T-helper 17 cell (primary cell): ENCODE results near the gene CTAGE15. TPM values are rescaled to one million over a fixed set of nuclear protein-coding genes. Genes with fewer than 3 reads are reported as not detected.
"Not testable (repeated sequence)": the region's sequence is repeated elsewhere in the genome, so short reads cannot be mapped to it uniquely, and the experiment has no call there.

Experiments used
- ATAC-seq: fragments of 150-1000 bp; cut with Tn5 transposase; 2 replicates; pipeline ENCODE4 v1.10.0; 2021; ENCODE audit warnings: mild to moderate bottlenecking, moderate library complexity
- DNase-seq, 3 donors: peaks; one replicate each; pipeline versions ENCODE4 v3.0.0 to v3.0.0-alpha.2; 2020 to 2021
- H3K9me3 ChIP-seq: one replicate; pipeline ENCODE4 v1.7.0; 2013; ENCODE audit warnings: low read length, mild to moderate bottlenecking; ENCODE audit not compliant: control insufficient read depth, poor library complexity, severe bottlenecking
- H3K27ac Mint-ChIP-seq: one replicate; pipeline ENCODE4 v1.8.0; 2022; ENCODE audit warnings: mild to moderate bottlenecking, moderate library complexity, mixed read lengths
- H3K27me3 Mint-ChIP-seq: one replicate; pipeline ENCODE4 v1.8.0; 2022; ENCODE audit warnings: mixed read lengths
- H3K36me3 Mint-ChIP-seq: one replicate; pipeline ENCODE4 v1.8.0; 2022; ENCODE audit warnings: low read depth, mixed read lengths
- H3K4me1 Mint-ChIP-seq: one replicate; pipeline ENCODE4 v1.8.0; 2022; ENCODE audit warnings: mild to moderate bottlenecking, mixed read lengths
- H3K4me3 Mint-ChIP-seq: one replicate; pipeline ENCODE4 v1.8.0; 2022; ENCODE audit warnings: mild to moderate bottlenecking, moderate library complexity, mixed read lengths
- total RNA-seq, 4 donors: library from RNA in 2 of 4; stranded (reverse) in 2 of 4; gene quantifications; one replicate each; pipeline ENCODE4 v1.2.3 and lab custom pipeline; 2022 to 2026

Gene CTAGE15, protein sequence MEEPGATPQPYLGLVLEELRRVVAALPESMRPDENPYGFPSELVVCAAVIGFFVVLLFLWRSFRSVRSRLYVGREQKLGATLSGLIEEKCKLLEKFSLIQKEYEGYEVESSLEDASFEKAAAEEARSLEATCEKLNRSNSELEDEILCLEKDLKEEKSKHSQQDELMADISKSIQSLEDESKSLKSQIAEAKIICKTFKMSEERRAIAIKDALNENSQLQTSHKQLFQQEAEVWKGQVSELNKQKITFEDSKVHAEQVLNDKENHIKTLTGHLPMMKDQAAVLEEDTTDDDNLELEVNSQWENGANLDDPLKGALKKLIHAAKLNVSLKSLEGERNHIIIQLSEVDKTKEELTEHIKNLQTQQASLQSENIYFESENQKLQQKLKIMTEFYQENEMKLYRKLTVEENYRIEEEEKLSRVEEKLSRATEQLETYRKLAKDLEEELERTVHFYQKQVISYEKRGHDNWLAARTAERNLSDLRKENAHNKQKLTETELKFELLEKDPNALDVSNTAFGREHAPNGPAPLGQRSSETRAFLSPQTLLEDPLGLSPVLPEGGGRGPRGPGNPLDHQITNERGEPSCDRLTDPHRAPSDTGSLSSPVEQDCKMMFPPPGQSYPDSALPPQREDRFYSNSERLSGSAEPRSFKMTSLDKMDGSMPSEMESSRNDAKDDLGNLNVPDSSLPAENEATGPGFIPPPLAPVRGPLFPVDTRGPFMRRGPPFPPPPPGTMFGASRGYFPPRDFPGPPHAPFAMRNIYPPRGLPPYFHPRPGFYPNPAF
- total RNA-seq (under 1 TPM in 1 of 2 donors, not detected in 1; 0.73 TPM), total RNA-seq (lab: John Stamatoyannopoulos, UW) (0 to 0.15 reads per million in 2 donors)

DNA sequence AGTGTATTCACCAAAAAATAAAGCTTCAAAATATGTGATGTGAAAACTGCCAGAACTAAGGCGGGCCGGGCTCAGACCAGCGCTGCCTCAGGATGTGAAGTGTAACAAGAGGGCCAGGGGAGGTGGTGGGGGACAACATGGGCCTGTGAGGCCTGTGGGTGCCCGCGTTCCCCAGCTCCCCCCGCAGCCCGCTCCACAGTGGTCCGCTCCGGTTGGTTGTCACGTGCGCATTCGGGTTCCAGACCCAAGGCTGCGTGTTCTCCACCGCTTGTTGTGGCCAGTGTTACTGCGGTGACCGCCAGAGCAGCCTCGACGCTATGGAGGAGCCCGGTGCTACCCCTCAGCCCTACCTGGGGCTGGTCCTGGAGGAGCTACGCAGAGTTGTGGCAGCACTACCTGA is at the start of gene CTAGE15:
TSS of gene CTAGE15 (plus strand) at position 301 of the 400 bp plus-strand sequence. CDS start at position 318, 17 bp downstream.
- not testable (repeated sequence) for H3K27ac Mint-ChIP-seq, ATAC-seq, H3K9me3 ChIP-seq, H3K27me3 Mint-ChIP-seq, H3K4me3 Mint-ChIP-seq, H3K36me3 Mint-ChIP-seq, DNase-seq, H3K4me1 Mint-ChIP-seq

DNA sequence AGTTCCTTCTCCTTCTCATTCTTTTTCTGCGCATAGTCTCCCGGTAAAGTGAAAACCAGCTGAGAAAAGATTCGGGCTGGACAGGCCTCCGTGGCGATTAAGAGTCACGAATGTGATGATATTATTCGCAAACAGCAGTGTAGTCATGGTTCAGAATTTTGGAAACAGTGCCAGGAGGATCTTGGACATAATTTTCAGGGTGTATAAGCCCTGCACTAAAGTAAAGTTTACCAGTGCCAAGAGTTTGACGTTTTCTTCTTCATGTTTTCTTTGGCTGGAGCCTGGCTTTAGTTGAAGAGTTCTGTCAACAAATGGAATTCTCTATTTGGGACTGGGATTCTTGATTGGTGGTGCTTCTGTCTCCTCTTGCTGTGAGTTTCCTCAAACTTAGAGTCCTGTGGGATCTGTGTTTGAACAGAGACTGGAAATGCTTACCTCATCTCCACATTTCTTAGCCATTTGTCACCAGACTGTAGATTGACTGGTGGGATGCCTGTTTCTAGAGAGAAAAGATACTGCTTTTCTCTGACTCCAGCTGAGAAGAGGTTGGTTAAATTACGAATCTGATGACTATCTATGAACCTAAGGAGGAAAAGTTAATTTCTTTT is 49.2 kb upstream of the CTAGE15 start:
- H3K9me3 ChIP-seq, H3K36me3 Mint-ChIP-seq, DNase-seq, H3K4me1 Mint-ChIP-seq, H3K4me3 Mint-ChIP-seq, ATAC-seq, H3K27ac Mint-ChIP-seq: not testable (repeated sequence)
- peaks cover 12% of the 10 kb centered on the region for H3K27me3 Mint-ChIP-seq

DNA sequence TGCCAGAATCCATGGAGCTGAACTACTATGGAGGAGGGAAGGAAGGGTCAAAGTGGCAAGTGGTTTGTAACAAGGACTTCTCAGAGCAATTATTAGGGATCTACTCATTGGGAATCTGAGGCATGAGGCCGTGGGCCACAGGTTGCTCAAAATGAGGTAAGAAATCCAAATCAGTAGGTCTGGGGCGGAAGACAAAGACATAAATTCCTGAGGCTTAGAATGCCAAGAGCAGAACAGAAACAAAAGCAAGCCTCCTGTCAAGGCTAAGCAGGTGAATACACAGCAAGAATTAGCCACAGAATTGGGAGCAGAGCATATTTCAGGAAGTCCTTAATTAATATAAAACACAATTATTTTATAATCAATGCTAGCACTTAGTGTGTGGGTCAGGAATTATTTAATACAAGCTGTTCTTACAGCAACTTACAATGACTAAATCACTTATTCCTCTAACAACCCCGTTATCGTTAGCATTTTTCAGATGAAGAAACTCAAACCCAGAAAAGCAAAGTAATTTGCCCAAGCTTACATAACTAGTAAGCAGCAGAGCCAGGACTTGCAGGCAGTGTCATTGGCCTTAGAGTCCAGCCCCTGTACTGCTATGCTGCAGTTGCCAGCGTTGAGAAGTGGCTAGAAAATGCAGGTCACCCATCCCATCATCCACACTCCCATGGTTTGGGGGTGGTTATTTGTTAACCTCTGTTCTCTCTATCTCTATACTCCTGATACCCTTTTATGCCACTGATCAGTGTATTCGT is 40.3 kb upstream of the CTAGE15 start:
- not testable (repeated sequence) for H3K36me3 Mint-ChIP-seq, H3K4me3 Mint-ChIP-seq, ATAC-seq, H3K9me3 ChIP-seq, H3K27ac Mint-ChIP-seq, H3K4me1 Mint-ChIP-seq, DNase-seq, H3K27me3 Mint-ChIP-seq

DNA sequence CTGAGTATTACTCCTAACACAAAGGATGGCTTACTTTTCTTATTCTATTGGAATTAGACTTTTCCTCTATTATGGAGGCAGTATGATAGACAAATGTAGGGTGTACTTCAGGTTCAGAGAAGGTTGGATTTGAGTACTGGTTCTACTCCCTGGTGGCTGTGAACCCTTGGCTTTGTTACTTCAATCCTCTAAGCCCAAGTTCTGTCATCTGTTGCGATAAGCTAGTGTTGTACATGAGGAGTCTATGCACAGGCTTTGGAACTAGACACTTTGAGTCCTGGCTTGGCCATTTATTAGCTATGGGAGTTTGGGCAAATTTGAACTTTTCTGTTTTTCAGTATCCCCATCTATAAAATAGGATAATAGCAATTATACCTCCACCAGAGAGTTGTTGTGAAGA is 39.7 kb upstream of the CTAGE15 start:
- not testable (repeated sequence) for H3K27me3 Mint-ChIP-seq, ATAC-seq, H3K4me1 Mint-ChIP-seq, H3K36me3 Mint-ChIP-seq, H3K4me3 Mint-ChIP-seq, H3K9me3 ChIP-seq, DNase-seq, H3K27ac Mint-ChIP-seq

DNA sequence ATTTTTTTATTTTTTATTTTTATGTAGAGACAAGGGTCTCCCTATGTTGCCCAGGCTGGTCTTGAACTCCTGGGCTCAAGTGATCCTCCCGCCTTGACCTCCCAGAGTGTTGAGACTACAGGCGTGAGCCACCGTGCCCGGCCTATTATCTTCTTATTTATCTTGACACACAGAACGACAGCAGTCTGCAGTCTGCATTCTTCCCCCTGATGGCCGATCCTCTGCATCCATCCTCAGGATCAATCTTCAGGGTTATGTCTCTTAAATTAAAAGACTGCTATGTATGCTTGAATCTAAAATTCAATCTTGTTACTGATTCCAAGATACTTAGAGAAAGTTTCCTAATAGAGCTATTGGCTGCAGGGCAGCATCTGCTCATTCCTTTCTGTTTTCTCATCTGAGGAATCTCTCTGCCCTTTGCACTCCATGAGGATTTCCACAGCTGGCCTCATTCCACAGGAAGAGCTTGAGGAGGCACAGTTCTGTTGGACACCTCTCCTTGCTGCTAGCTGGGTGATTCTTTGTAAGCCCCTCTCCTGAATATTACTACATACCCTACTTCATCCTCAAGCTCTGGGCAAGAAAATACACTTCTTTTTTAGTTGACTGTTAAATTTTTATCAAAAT is 38.3 kb upstream of the CTAGE15 start:
- DNase-seq, H3K27me3 Mint-ChIP-seq, H3K4me1 Mint-ChIP-seq, H3K4me3 Mint-ChIP-seq, H3K36me3 Mint-ChIP-seq, ATAC-seq, H3K27ac Mint-ChIP-seq, H3K9me3 ChIP-seq: not testable (repeated sequence)

DNA sequence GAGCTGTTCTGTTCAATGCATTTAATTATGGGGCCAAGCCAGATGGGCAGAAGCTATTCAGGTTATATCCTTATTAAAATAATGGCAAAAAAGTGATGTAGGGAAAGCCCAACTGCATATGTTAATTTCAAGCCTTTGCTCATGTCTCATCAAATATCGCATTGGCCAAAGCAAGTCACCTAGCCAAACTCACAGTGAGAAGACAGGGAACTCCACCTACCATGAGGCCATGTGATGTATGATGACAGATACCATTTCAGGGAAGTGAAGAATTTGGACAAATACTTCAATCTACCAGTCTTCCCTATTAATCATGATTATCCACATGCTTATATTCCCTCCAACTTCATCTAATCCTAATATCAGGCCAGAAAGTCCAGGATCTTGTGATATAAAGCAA is 35.2 kb upstream of the CTAGE15 start:
- H3K36me3 Mint-ChIP-seq, H3K9me3 ChIP-seq, H3K27me3 Mint-ChIP-seq, H3K4me1 Mint-ChIP-seq, DNase-seq, H3K27ac Mint-ChIP-seq, ATAC-seq, H3K4me3 Mint-ChIP-seq: not testable (repeated sequence)

DNA sequence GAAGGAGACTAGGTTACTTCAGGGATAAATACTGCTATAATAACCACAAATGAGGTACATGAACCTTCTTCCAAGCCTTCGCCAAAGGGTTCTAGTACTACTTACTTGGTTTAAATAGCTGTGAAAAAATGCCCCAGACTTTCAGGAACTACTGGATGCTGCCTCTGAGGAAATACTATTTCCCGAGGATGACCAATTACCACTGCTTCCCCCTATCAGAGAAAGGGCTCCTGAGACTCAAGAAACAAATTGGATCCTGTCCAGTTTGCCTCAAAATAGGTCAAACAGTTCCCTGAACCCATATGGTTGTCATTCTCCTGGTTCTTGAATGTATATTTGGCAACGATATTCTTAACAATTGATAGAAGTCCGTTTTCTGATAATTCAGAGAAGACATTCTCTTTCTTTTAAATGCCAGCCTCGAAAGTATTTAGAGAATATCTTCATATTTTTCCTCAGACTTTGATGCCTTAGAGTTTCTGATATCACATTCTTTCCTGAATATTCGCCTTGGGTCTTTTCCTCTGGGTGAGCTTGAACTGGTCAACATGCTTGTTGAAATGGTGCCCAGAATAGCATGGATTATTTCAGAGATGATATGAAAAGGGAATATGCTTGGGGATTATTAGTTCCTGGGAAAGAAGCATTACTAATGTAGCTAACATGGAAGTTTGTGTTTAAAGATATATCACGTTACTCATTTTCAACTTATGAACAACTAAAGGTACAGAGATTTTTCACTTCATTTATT is 28.1 kb upstream of the CTAGE15 start:
- not testable (repeated sequence) for H3K36me3 Mint-ChIP-seq, H3K27me3 Mint-ChIP-seq, H3K27ac Mint-ChIP-seq, ATAC-seq, H3K4me3 Mint-ChIP-seq, H3K9me3 ChIP-seq, H3K4me1 Mint-ChIP-seq, DNase-seq

DNA sequence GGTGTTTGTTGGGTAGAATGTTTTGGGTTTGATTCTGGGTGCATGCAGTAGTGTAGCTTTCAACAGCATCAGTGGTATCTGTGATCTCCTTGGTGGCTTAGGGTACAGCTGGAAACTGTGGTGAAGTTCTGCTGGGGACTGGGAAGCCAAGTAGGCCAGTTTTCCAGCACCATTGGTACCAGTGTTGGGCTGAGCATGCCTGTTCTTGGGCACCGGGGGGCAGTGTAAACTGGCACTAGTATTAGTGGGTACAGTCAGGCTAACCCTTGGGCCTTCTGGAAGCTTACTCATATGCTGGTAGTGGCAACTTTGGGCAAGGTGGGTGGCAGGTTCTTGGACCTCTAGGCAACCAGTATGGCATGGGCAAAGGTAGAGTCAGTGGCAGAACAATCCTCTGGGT is 15.6 kb upstream of the CTAGE15 start:
- ATAC-seq, H3K4me1 Mint-ChIP-seq, DNase-seq, H3K36me3 Mint-ChIP-seq, H3K4me3 Mint-ChIP-seq, H3K9me3 ChIP-seq, H3K27ac Mint-ChIP-seq, H3K27me3 Mint-ChIP-seq: not testable (repeated sequence)

DNA sequence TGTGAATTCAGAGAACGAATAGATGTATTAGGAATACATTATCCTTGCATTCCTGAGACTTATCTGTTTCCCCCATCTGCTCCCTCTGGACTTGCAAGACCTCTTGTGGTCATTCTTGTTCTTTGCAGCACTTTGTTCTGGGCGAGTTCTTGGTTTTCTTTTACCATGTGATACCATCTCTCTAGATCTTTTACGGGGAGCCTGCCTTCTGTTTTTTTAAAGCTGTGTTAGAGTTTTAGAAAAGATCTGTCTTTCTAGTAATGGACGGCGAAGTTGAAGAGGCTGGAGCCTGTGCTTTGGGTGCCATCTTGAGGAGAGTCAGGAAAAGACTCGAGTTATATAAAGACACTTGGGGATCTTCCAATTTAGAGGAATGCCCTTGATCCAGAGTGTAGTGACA is 8.3 kb upstream of the CTAGE15 start:
- not testable (repeated sequence) for H3K4me3 Mint-ChIP-seq, H3K36me3 Mint-ChIP-seq, DNase-seq, H3K9me3 ChIP-seq, H3K27ac Mint-ChIP-seq, H3K4me1 Mint-ChIP-seq, H3K27me3 Mint-ChIP-seq
- ATAC-seq: peak; percentile 53

DNA sequence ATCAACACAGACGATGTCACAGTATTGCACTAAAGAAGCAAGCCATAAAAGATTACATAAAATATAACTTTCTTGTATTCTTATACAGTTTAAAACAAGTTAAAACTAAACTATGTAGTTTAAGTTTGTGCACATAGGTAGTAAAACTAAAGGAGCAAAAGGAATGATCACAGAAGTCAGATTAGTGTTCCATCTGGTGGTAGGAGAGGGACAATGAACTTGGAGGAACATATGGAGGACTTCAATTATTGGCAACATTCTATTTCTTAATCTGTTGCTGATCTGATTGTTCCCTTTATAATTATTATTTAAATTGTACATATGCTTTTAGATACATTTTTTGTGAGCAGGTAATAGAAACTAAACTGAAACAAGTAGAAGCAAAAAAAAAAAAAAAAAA is 5.6 kb upstream of the CTAGE15 start:
- DNase-seq, H3K4me1 Mint-ChIP-seq, H3K4me3 Mint-ChIP-seq, H3K27ac Mint-ChIP-seq, H3K27me3 Mint-ChIP-seq, H3K36me3 Mint-ChIP-seq, ATAC-seq, H3K9me3 ChIP-seq: not testable (repeated sequence)

DNA sequence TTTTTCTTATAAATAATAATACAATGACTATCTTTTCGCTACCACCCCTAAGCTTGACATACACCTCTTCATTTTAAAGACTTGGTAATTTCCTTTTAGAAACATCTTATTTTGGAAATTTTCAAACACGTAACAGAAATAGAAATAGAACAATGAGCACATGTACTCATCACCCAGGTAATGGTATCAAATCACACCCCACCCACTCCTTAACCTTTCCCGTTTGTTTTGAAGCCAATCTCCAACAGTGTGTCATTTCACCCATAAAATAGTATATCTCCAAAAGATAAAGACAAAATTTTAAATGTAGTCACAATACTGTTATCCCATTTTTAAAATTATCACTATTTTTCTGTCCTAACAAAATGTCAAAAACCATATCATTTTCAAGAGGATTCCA is 16.6 kb downstream of the CTAGE15 start:
- DNase-seq, H3K27me3 Mint-ChIP-seq, H3K36me3 Mint-ChIP-seq, H3K4me1 Mint-ChIP-seq, ATAC-seq, H3K4me3 Mint-ChIP-seq, H3K9me3 ChIP-seq, H3K27ac Mint-ChIP-seq: not testable (repeated sequence)

DNA sequence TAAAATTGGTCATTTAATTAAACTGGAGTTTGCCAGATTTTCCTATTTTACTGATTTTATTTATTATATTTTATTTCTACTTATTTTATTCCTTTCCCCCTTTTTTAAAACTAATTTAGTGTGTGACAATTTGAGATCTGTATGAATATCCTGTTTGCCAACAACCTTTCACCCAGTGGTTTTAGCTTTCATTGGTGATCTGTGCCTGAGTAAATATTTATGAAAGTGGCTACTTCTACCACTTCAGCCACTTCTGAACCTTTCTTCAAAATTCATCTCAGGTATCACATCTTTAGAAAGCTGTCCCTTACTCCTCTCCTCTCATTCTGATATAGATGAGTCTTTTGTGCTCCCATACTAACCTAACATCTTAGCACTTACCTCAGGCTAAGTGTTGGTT is 18.3 kb downstream of the CTAGE15 start:
- not testable (repeated sequence) for ATAC-seq, H3K36me3 Mint-ChIP-seq, H3K4me1 Mint-ChIP-seq, H3K27me3 Mint-ChIP-seq, H3K4me3 Mint-ChIP-seq, H3K27ac Mint-ChIP-seq, DNase-seq, H3K9me3 ChIP-seq
